ENCODE data around the gene SPRED2.

SPRED2 gene

GRCh38 chr2:65369980-65370379 lies 62.4 kb downstream of the SPRED2 start:
- DNase-seq (ENCODE audit: low read depth) = no peak
- H3K4me3 ChIP-seq (replicated peaks; ENCODE audit: low read depth, low read length) = no peak overlapping the region
- no peak for TF ChIP-seq CTCF (IDR thresholded peaks at IDR 0.05; ENCODE audit: low read length, missing control alignments)

GRCh38 chr2:65369574-65369973 lies 62.8 kb downstream of the SPRED2 start:
- H3K4me3 ChIP-seq (replicated peaks; ENCODE audit: low read depth, low read length) = no peak overlapping the region
- DNase-seq (ENCODE audit: low read depth) = no peak
- TF ChIP-seq CTCF (IDR thresholded peaks at IDR 0.05; ENCODE audit: low read length, missing control alignments) = no peak

- no peak for DNase-seq (ENCODE audit: low read depth)
- TF ChIP-seq CTCF (IDR thresholded peaks at IDR 0.05; ENCODE audit: low read length, missing control alignments) = no peak
- H3K4me3 ChIP-seq (replicated peaks; ENCODE audit: low read depth, low read length) = no peak overlapping the region
Measured at GRCh38 chr2:65368468-65368867, 63.9 kb downstream of the SPRED2 start.

- TF ChIP-seq CTCF (IDR thresholded peaks at IDR 0.05; ENCODE audit: low read length, missing control alignments) = no peak
- no peak overlapping the region for H3K4me3 ChIP-seq (replicated peaks; ENCODE audit: low read depth, low read length)
- peak; percentile 95 for DNase-seq (ENCODE audit: low read depth)
Measured at GRCh38 chr2:65367524-65367923, 64.9 kb downstream of the SPRED2 start.

GRCh38 chr2:65366595-65367125 lies 65.7 kb downstream of the SPRED2 start:
- TF ChIP-seq CTCF (IDR thresholded peaks at IDR 0.05; ENCODE audit: low read length, missing control alignments) = no peak
- peak; percentile 96 for DNase-seq (ENCODE audit: low read depth)
- H3K4me3 ChIP-seq (replicated peaks; ENCODE audit: low read depth, low read length) = peak overlapping the region; percentile 30

- no peak overlapping the region for H3K4me3 ChIP-seq (replicated peaks; ENCODE audit: low read depth, low read length)
- no peak for TF ChIP-seq CTCF (IDR thresholded peaks at IDR 0.05; ENCODE audit: low read length, missing control alignments)
- no peak for DNase-seq (ENCODE audit: low read depth)
Measured at GRCh38 chr2:65364986-65365733, 67.2 kb downstream of the SPRED2 start.

Measured in fibroblast of pulmonary artery (primary cell).